Epithelial cell of proximal tubule (primary cell): Measurements from ENCODE around the gene ECHS1. TPM values are rescaled to one million over a fixed set of nuclear protein-coding genes. Genes with fewer than 3 reads are reported as not detected.
"Not testable (repeated sequence)": the region's sequence is repeated elsewhere in the genome, so short reads cannot be mapped to it uniquely, and the experiment has no call there.

Source experiments
- DNase-seq: peaks from one replicate; pipeline ENCODE4 v3.0.0-alpha.2; 2011; ENCODE audit warnings: low read depth
- H3K4me3 ChIP-seq: 2 replicates; pipeline ENCODE4 v1.5.1; 2011; ENCODE audit warnings: low read depth, mild to moderate bottlenecking, low read length
- total RNA-seq: library from RNA; depleted of rRNA; stranded (reverse); fragments of >200 nt; gene quantifications from 2 replicates; pipeline ENCODE4 v1.2.3, GENCODE V29; 2015
- TF ChIP-seq, protein P1 (sequence below): conservative IDR thresholded peaks from 2 replicates; pipeline ENCODE4 v1.5.1; 2012; ENCODE audit warnings: low read depth, mild to moderate bottlenecking, low read length

ECHS1 gene
- total RNA-seq, 1 donor from 2014 or later, result 130 TPM

DNA sequence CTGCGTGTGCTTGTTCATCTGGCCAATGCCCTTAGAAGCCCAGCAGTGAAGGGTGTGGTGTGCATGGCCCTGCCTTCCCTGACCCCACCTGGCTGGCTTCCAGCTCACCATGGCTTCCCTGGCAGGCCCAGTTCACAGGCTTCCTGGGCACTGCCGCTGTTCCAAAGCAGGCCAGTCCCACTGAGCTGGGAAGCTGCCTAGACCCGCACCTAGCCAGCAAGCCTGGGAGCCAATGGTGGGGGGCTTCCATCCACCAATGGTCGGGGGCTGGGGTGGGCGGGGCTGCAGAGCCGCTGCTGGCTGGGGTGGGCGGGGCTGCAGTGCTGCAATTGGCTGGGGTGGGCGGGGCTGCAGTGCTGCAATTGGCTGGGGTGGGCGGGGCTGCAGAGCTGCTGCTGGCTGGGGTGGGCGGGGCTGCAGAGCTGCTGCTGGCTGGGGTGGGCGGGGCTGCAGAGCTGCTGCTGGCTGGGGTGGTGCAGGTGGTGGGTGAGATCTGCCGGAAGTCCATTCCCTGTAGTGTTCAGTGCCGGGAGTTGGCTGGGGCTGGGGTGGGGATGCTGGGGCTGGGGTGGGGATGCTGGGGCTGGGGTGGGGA, 48.9 kb downstream of the ECHS1 start:
- TF ChIP-seq, protein P1, sequence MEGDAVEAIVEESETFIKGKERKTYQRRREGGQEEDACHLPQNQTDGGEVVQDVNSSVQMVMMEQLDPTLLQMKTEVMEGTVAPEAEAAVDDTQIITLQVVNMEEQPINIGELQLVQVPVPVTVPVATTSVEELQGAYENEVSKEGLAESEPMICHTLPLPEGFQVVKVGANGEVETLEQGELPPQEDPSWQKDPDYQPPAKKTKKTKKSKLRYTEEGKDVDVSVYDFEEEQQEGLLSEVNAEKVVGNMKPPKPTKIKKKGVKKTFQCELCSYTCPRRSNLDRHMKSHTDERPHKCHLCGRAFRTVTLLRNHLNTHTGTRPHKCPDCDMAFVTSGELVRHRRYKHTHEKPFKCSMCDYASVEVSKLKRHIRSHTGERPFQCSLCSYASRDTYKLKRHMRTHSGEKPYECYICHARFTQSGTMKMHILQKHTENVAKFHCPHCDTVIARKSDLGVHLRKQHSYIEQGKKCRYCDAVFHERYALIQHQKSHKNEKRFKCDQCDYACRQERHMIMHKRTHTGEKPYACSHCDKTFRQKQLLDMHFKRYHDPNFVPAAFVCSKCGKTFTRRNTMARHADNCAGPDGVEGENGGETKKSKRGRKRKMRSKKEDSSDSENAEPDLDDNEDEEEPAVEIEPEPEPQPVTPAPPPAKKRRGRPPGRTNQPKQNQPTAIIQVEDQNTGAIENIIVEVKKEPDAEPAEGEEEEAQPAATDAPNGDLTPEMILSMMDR, result no peak
- no peak for DNase-seq
- H3K4me3 ChIP-seq, result peak overlapping the region; percentile 58

DNA sequence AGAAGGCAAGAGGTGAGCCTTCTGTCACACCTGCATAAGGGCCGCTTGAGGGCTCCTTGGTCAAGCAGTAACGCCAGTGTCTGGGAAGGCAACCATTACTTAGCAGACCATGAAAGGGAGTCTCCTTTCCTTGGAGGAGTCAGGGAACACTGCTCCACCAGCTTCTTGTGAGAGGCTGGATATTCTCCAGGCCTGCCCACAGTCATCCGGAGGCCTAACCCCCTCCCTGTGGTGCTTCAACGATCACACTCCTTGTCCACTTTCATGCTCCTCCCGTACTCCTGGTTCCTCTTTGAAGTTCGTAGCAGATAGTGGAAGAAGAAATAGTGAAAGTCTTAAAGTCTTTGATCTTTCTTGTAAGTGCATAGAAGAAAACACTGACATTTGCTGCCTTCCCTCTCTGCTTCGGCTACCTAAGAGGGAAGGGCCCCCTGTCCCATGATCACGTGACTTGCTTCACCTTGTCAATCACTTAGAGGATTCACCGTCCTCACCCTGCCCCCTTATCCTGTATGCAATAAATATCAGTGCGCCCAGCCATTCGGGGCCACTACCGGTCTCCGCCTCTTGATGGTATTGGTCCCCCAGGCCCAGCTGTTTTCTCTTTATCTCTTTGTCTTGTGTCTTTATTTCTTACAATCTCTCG, 51.0 kb downstream of the ECHS1 start:
- DNase-seq, H3K4me3 ChIP-seq: not testable (repeated sequence)

DNA sequence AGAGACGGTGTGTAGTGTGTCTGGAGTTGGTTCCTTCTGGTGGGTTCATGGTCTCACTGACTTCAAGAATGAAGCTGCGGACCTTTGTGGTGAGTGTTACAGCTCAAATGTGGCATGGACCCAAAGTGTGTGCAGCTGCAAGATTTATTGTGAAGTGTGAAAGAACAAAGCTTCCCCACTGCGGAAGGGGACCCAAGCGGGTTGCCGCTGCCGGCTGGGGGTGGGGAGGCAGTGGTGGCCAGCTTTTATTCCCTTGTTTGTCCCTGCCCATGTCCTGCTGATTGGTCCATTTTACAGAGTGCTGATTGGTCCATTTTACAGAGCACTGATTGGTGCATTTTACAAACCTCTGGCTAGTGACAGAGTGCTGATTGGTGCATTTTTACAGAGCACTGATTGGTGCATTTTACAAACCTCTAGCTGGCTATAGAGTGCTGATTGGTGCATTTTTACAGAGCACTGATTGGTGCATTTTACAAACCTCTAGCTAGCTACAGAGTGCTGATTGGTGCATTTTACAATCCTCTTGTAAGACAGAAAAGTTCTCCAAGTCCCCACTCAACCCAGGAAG, 52.2 kb downstream of the ECHS1 start:
- not testable (repeated sequence) for H3K4me3 ChIP-seq, DNase-seq

DNA sequence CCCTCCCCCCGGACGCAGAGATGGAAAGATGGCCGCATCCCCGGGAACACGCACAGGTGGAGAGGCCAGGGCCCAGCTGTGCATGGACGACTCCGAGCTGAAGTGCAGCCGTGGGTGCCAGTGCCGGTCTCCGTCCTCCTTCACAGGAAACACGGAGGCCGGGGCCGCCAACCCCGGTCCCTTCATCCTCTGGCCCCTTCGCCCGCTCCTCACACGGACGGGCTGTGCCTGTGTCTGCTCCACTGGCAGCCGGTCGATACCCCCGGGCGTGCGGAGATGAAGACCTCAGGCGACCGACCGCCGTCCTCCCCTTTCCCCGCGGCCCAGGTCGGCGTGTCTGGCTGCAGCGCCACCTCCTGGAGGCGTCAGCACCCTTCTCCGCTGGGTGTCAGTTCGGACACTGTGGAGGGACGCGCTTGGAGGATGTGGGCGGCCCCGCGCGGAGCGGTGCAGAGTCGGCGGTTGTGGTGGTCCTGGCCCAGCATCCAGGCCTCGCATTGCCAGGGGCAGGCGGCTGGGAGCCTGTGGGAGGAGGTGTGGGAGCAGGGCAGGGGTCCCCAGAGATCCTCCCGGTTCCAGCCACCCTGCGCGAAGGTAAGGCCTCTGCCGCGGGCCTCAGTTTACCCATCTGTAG, 54.5 kb downstream of the ECHS1 start:
- TF ChIP-seq, protein P1, result peak; percentile 76
- no peak for DNase-seq
- peak overlapping the region; percentile 58 for H3K4me3 ChIP-seq

DNA sequence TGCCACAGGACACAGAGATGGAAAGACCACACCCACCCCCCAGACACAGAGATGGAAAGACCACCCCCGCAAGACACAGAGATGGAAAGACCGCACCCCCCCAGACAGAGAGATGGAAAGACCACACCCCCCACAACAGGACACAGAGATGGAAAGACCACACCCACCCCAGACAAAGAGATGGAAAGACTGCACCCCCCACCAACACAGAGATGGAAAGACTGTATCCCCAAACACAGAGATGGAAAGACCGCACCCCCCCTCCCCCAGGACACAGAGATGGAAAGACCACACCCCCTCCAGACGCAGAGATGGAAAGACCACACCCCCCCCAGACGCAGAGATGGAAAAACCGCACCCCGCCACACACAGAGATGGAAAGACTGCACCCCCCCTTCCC, 56.4 kb downstream of the ECHS1 start:
- DNase-seq, result no peak
- H3K4me3 ChIP-seq, result no peak overlapping the region
- TF ChIP-seq, protein P1, result no peak

DNA sequence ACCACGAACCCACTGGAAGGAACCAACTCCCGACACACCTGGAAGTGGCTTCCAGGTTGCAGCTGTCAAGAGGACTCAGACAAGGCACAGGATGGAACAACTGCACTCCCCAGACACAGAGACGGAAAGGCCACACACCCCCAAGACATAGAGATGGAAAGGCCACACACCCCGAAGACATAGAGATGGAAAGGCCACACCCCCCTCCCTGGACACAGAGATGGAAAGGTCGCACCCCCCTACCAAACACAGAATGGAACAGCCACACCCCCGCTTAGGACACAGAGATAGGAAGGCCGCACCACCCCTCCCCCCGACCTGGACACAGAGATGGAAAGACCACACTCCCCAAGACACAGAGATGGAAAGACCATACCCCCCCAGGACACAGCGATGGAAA, 56.9 kb downstream of the ECHS1 start:
- DNase-seq, result no peak
- no peak overlapping the region for H3K4me3 ChIP-seq
- TF ChIP-seq, protein P1, result no peak

DNA sequence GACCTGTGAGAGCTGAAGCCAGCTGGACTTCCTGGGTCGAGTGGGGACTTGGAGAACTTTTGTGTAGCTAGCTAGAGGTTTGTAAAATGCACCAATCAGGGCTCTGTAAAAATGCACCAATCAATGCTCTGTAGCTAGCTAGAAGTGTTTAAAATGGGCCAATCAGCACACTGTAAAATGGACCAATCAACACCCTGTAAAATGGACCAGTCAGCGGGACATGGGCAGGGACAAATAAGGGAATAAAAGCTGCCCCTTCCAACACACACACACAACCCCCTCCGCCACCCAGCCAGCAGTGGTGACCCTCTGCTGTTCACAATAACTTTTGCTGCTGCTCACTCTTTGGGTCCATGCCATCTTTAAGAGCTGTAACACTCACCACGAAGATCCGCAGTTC, 57.3 kb downstream of the ECHS1 start:
- no peak overlapping the region for H3K4me3 ChIP-seq
- TF ChIP-seq, protein P1, result no peak
- DNase-seq, result no peak
